Prostate gland (tissue), 2 donors: ENCODE results near the gene RANGRF. TPM values are rescaled to one million over a fixed set of nuclear protein-coding genes. Genes with fewer than 3 reads are reported as not detected.
"Not testable (repeated sequence)": the region's sequence is repeated elsewhere in the genome, so short reads cannot be mapped to it uniquely, and the experiment has no call there.

ENCODE experiments used
- DNase-seq: peaks from one replicate; pipeline ENCODE4 v3.0.0-alpha.2; 2019; ENCODE audit warnings: low spot score
- H3K27ac ChIP-seq, 2 donors: fragments of 200-600 bp; sonication (generic); 2 replicates each; pipeline ENCODE4 v1.5.1; 2017 to 2019
- H3K27me3 ChIP-seq: fragments of 200-600 bp; sonication (generic); replicated peaks from 2 replicates; pipeline ENCODE4 v1.5.1; 2019; ENCODE audit not compliant: insufficient read depth
- H3K36me3 ChIP-seq, 2 donors: fragments of 200-600 bp; sonication (generic); 1 replicate in 1 of 2; 2 replicates in 1 of 2; pipeline versions ENCODE4 v1.5.1 to v1.8.1; 2017 to 2019
- H3K4me1 ChIP-seq: fragments of 200-600 bp; sonication (generic); replicated peaks from 2 replicates; pipeline ENCODE4 v1.5.1; 2019
- H3K4me3 ChIP-seq, 2 donors: fragments of 200-600 bp; sonication (generic); 2 replicates each; pipeline ENCODE4 v1.5.1; 2017 to 2019
- H3K9me3 ChIP-seq: fragments of 200-600 bp; sonication (generic); 2 replicates; pipeline ENCODE4 v1.5.1; 2017
- POLR2A ChIP-seq: fragments of 450-650 bp; IDR thresholded peaks from one replicate; pipeline ENCODE4 v1.6.1; 2016; ENCODE audit warnings: antibody characterized with exemption, mild to moderate bottlenecking
- POLR2AphosphoS5 ChIP-seq: sonication (generic); formaldehyde crosslinking; IDR thresholded peaks from one replicate; pipeline ENCODE4 v1.6.1; 2017; ENCODE audit warnings: antibody characterized with exemption
- WGBS: methylation state at CpG from one replicate; pipeline ENCODE4 v1.1.5; 2018; 5-methylcytosine and 5-hydroxymethylcytosine counted together
- intact Hi-C: fragments of 100-400 bp; cut with DNase I; formaldehyde crosslinking; loops from one replicate; pipeline ENCODE4 v1.14.2; 2022
- total RNA-seq, 2 donors: library from RNA; depleted of rRNA; stranded (reverse); fragments of >200 nt; gene quantifications; one replicate each; pipeline ENCODE4 v1.1.0, GENCODE V29; 2016
- TF ChIP-seq, protein P1 (sequence below), 4 experiments: fragments of 200-600 bp in 2 of 4; fragments of 450-650 bp in 2 of 4; sonication (generic) in 2 of 4; IDR thresholded peaks; 1 replicate in 3 of 4; 2 replicates in 1 of 4; pipeline ENCODE4 v1.5.1; 2016 to 2019; ENCODE audit warnings: antibody characterized with exemption in 4 of 4, mild to moderate bottlenecking in 2 of 4, moderate library complexity in 2 of 4

Gene RANGRF
- total RNA-seq, 2 donors from 2014 or later: 29.5 to 30.1 TPM

DNA sequence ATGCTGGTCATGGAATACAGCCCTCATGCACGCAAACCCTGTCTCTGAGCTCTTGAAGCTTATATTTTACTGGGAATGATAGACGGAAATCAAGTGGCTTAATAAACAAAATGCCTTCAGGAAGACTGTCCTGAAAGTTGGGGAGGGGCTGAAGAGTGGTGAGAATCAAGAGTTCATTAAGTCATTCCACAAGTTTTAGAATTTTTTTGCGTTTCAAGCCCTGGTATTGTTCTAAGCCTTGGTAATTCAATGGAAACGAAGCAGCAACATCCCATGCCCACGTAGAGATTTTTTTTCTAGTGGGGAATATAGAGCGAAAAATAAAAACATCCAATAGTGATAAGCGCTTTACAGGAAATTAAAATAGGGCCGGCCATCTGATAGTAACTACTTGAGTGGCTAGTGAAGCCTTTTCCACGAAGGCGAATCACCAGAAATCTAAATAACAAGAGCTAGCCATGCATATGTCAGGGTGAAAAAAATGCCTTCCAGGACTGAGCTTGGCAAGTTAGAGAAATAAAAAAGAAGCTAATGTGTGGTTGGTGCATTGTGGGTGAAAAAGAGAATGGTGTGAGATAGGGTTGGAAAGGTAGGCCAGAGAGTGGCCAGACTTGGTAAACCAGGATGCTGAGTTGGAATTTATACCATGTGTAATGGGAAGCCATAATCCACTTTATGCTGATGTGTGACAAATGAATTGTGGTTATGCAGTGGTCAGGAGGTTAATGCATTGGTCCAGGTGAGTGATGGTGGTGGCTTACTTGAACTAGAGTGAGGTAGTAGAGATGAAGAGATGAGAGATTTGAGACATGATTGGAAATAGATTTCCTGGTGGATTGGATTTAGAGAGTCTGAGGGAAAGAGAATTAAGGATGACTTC, 38.6 kb upstream of the RANGRF start:
- 11% methylated on average over 10 of the region's 10 CpGs for WGBS
- no peaks in the 10 kb centered on the region for H3K27me3 ChIP-seq
- intact Hi-C loops: loop anchor here (2.0 to 5.0 kb wide), 2 partner anchors 23 to 37 kb away; partner anchors contain the start of gene RANGRF

DNA sequence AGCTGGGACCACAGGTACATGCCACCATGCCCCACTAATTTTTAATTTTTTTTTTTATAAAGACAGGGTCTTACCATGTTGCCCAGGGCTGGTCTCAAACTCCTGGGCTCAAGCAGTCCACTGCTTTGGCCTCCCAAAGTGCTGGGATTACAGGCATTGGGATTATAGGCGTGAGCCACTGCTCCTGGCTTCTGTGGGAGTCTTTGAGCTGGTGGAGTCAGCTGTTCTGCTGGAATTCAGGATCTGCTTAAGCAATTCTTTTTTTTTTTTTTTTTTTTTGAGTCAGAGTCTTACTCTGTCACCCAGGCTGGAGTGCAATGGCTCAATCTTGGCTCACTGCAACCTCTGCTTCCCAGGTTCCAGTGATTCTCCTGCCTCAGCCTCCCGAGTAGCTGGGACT, 37.1 kb upstream of the RANGRF start:
- H3K9me3 ChIP-seq, H3K27ac ChIP-seq, H3K27me3 ChIP-seq, H3K4me3 ChIP-seq, H3K36me3 ChIP-seq, H3K4me1 ChIP-seq, DNase-seq, intact Hi-C loops: not testable (repeated sequence)
- 91% methylated on average over 2 of the region's 2 CpGs for WGBS

More for the DNA sequence above, 38.6 kb upstream of the RANGRF start:
- no peak for TF ChIP-seq POLR2AphosphoS5
- peak overlapping the region; percentile 98 to 99 for H3K27ac ChIP-seq
- H3K9me3 ChIP-seq: no peaks in the 10 kb centered on the region
- DNase-seq: no peak
- H3K4me3 ChIP-seq: peak overlapping the region; percentile 59 to 62
- no peaks in the 10 kb centered on the region for H3K4me1 ChIP-seq
- H3K36me3 ChIP-seq: no peaks in the 10 kb centered on the region

DNA sequence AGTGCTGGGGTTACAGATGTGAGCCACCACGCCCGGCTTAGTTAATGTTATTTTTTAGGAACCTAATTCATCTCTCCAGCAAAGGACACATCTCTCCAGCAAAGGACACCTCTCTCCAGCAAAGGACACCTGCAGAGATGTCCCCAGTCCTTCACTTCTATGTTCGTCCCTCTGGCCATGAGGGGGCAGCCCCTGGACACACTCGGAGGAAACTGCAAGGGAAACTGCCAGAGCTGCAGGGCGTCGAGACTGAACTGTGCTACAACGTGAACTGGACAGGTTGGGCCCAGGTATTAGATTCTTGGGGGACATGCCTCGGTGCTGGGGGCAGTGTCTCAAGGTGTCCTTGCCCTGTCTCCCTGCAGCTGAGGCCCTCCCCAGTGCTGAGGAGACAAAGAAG, 34.7 kb upstream of the RANGRF start:
- intact Hi-C loops: no loop called here
- Histone ChIP-seq H3K4me3 (no peak overlapping the region), H3K27ac (no peak overlapping the region), H3K4me1 (no peaks in the 10 kb centered on the region), H3K9me3 (no peaks in the 10 kb centered on the region), H3K27me3 (no peaks in the 10 kb centered on the region), H3K36me3 (no peaks in the 10 kb centered on the region)
- 43% methylated on average over 8 of the region's 8 CpGs for WGBS
- peak; percentile 42 for DNase-seq
- TF ChIP-seq POLR2A (no peak), POLR2AphosphoS5 (peak; percentile 28)
- TF ChIP-seq, protein P1, sequence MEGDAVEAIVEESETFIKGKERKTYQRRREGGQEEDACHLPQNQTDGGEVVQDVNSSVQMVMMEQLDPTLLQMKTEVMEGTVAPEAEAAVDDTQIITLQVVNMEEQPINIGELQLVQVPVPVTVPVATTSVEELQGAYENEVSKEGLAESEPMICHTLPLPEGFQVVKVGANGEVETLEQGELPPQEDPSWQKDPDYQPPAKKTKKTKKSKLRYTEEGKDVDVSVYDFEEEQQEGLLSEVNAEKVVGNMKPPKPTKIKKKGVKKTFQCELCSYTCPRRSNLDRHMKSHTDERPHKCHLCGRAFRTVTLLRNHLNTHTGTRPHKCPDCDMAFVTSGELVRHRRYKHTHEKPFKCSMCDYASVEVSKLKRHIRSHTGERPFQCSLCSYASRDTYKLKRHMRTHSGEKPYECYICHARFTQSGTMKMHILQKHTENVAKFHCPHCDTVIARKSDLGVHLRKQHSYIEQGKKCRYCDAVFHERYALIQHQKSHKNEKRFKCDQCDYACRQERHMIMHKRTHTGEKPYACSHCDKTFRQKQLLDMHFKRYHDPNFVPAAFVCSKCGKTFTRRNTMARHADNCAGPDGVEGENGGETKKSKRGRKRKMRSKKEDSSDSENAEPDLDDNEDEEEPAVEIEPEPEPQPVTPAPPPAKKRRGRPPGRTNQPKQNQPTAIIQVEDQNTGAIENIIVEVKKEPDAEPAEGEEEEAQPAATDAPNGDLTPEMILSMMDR (IDR thresholded peaks at IDR 0.05): peak in 3 of 4 experiments; percentile 33 to 36 (median 33)

DNA sequence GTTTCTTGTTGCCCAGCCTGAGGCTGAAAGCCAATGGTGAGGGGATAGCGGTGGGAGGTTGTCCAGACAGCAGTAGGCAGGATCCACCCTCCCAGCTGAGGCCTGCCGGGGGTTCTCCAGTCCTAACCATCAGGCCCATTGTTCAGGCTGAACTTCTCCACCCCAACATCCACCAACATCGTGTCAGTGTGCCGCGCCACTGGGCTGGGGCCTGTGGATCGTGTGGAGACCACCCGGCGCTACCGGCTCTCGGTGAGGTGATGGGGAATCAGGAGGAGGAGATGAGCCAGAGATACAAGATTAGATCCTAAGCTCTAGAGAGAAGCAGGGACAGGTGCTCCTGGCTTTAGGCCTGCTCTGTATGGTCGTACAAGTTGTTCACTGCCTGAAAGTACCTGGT, 33.6 kb upstream of the RANGRF start:
- no peak for DNase-seq
- 92% methylated on average over 11 of the region's 11 CpGs for WGBS
- Histone ChIP-seq H3K27ac (no peak overlapping the region), H3K4me1 (no peaks in the 10 kb centered on the region), H3K4me3 (no peak overlapping the region), H3K36me3 (no peaks in the 10 kb centered on the region), H3K27me3 (no peaks in the 10 kb centered on the region), H3K9me3 (no peaks in the 10 kb centered on the region)
- TF ChIP-seq POLR2AphosphoS5: no peak
- TF ChIP-seq, protein P1 (IDR thresholded peaks at IDR 0.05): no peak
- TF ChIP-seq POLR2A: no peak
- intact Hi-C loops: no loop called here

DNA sequence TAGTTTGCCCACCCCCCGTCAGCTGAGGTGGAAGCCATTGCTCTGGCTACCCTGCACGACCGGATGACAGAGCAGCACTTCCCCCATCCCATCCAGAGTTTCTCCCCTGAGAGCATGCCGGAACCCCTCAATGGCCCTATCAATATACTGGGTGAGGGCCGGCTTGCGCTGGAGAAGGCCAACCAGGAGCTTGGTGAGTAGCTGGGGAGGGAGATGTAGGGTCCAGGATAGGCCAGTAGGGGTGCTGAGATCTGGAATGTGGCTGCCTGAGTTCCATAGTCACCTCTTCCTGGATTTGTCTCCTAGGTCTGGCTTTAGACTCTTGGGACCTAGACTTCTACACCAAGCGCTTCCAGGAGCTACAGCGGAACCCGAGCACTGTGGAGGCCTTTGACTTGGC, 33.0 kb upstream of the RANGRF start:
- DNase-seq: no peak
- Histone ChIP-seq H3K27me3 (no peaks in the 10 kb centered on the region), H3K4me1 (no peaks in the 10 kb centered on the region), H3K27ac (no peak overlapping the region), H3K4me3 (no peak overlapping the region), H3K9me3 (no peaks in the 10 kb centered on the region), H3K36me3 (no peaks in the 10 kb centered on the region)
- TF ChIP-seq, protein P1 (IDR thresholded peaks at IDR 0.05): no peak
- 92% methylated on average over 9 of the region's 9 CpGs for WGBS
- intact Hi-C loops: no loop called here

DNA sequence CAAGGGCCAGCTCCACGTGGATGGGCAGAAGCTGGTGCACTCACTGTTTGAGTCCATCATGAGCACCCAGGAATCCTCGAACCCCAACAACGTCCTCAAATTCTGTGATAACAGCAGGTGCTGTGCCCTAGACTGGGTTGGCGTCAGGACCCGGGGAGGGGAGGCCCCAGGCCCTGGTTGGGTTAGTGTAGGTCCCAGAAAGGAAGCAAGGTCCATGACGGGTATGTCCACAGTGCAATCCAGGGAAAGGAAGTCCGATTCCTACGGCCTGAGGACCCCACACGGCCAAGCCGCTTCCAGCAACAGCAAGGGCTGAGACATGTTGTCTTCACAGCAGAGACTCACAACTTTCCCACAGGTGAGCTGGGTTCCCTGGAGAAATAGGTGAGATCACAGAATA, 32.2 kb upstream of the RANGRF start:
- Histone ChIP-seq H3K4me1 (no peaks in the 10 kb centered on the region), H3K27me3 (no peaks in the 10 kb centered on the region), H3K4me3 (no peak overlapping the region), H3K27ac (no peak overlapping the region), H3K36me3 (no peaks in the 10 kb centered on the region), H3K9me3 (no peaks in the 10 kb centered on the region)
- TF ChIP-seq, protein P1 (IDR thresholded peaks at IDR 0.05): no peak
- no peak for TF ChIP-seq POLR2AphosphoS5
- no peak for TF ChIP-seq POLR2A
- DNase-seq: no peak
- intact Hi-C loops: no loop called here
- WGBS: 92% methylated on average over 10 of the region's 10 CpGs
